Inflammatory macrophage treated with lipopolysaccharide for 4 hours (primary cell): ENCODE measurements around the gene TNFRSF1B.

Experiments used
- DNase-seq: peaks from one replicate; pipeline ENCODE4 v3.0.0-alpha.2; 2020

TNFRSF1B gene

DNA sequence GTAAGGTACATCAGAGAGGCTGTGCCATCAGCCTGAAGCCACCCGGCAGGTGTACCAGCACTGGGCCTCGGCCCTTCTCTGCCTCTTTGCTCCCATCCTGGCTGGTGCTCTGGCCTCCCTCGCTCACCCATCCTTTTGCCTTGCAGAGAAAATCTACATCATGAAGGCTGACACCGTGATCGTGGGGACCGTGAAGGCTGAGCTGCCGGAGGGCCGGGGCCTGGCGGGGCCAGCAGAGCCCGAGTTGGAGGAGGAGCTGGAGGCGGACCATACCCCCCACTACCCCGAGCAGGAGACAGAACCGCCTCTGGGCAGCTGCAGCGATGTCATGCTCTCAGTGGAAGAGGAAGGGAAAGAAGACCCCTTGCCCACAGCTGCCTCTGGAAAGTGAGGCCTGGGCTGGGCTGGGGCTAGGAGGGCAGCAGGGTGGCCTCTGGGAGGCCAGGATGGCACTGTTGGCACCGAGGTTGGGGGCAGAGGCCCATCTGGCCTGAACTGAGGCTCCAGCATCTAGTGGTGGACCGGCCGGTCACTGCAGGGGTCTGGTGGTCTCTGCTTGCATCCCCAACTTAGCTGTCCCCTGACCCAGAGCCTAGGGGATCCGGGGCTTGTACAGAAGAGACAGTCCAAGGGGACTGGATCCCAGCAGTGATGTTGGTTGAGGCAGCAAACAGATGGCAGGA lies 24.5 kb upstream of the TNFRSF1B start:
- no peak for DNase-seq

DNA sequence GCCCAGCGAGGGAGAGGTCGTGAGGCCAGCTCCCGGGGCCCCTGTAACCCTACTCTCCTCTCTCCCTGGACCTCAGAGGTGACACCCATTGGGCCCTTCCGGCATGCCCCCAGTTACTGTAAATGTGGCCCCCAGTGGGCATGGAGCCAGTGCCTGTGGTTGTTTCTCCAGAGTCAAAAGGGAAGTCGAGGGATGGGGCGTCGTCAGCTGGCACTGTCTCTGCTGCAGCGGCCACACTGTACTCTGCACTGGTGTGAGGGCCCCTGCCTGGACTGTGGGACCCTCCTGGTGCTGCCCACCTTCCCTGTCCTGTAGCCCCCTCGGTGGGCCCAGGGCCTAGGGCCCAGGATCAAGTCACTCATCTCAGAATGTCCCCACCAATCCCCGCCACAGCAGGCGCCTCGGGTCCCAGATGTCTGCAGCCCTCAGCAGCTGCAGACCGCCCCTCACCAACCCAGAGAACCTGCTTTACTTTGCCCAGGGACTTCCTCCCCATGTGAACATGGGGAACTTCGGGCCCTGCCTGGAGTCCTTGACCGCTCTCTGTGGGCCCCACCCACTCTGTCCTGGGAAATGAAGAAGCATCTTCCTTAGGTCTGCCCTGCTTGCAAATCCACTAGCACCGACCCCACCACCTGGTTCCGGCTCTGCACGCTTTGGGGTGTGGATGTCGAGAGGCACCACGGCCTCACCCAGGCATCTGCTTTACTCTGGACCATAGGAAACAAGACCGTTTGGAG lies 23.7 kb upstream of the TNFRSF1B start:
- peak; percentile 90 for DNase-seq

DNA sequence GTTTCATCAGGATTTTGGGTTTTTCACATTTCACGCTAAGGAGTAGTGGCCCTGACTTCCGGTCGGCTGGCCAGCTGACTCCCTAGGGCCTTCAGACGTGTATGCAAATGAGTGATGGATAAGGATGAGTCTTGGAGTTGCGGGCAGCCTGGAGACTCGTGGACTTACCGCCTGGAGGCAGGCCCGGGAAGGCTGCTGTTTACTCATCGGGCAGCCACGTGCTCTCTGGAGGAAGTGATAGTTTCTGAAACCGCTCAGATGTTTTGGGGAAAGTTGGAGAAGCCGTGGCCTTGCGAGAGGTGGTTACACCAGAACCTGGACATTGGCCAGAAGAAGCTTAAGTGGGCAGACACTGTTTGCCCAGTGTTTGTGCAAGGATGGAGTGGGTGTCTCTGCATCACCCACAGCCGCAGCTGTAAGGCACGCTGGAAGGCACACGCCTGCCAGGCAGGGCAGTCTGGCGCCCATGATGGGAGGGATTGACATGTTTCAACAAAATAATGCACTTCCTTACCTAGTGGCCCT lies 23.1 kb upstream of the TNFRSF1B start:
- DNase-seq: peak; percentile 100

DNA sequence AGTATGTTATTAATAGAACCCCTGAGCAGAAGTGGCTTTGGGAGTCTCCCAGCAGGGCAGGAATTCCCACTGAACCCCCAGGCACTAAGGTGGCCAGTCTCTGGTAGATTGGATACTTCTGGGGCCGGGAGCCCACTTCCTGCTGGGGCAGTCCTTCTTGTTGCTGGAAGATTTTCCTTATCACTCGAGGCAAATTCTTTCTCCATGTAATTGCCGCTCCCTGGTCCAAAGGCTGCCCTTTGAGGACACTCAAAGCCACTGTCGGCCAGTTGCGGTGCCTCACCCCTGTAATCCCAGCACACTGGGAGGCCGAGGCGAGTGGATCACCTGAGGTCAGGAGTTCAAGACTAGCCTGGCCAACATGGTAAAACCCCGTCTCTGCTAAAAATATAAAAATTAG lies 22.6 kb upstream of the TNFRSF1B start:
- DNase-seq: no peak

DNA sequence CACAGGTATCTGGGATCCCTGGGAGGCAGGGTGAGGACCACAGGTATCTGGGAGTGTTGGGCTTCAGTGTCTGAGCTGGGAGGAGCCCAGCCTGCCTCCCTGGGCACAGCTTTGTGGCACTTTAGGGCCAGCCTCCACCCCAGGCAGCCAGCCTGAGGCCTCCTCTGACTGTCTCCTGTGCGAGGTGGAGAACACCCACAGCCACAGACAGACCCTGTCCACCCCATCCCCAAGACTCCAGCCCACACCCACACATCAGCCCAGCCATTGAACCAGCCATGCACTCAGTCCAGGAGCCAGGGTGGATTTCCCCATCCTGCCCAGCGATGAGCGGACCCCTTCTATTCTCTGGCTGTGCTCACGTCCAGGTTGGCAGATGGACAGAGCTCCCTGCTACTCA lies 21.8 kb upstream of the TNFRSF1B start:
- no peak for DNase-seq

DNA sequence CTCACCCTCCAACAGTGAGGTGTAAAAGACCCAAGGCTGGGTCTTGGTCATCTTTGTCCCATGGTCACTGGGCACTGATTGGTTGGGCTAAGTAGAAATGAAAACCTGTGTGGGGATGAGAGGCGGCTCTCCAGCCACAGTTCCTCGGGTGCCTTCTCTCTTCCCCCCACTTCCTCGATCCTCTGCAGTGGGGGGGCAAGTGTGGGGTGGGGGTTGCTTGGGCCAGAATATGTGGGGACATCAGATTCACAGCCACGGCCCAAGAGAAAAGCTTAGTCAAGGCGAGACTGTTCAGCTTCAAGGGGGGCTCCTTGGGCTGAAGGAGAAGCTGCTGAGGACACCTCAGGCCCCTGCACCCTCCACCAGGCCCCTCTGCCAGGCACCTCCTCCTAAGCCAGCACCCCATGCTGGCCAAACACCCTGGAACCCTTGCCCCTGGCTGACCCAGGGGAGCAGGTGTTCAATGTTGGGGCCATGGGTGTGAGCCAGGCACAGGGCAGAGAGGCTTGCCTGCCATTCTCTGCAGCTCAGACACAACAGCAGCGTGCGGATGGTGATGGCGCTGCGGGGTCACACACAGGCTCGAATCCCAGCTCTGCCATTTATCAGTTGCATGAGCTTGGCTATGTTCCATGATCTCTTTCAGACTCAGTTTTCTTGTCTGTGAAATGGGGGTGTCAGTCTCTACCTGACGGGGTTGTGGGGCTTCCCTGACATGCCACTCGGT lies 21.0 kb upstream of the TNFRSF1B start:
- no peak for DNase-seq

DNA sequence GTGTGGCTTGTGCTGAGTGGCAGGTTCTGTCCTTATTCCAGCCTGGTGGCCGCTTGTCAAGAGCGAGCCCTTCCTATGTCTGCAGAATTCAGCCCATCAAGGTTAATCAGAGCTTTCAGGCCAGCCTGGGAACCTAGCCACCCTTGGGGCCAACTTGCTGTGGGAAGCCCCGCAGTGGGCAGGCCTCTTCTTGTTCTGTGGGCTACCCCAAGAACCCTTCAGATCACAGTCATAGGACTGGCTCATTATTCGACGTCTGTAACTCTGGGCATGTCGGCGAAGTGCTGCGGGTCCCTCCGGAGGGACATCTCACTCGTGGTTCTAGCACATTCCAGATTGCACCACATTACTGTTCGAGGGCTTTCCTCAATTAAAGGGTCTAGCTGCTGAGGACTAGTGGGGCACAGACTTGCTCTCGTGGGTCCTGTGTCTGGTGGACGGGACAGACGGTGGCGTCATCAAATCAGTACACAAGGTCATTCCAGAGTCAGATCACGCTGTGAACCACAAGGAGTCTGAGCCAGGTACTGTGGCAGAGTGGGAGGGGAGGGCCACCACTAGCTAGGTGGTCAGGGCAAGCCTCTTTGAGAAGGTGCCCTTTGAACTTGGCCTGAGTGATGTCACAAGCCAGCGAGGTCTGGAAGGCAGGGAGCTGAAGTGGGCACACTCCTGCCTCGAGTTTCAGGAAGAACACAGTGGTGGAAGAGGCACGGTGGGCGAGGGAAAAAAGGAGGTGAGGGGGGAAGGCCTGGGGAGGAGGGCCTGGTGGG lies 20.3 kb upstream of the TNFRSF1B start:
- no peak for DNase-seq

DNA sequence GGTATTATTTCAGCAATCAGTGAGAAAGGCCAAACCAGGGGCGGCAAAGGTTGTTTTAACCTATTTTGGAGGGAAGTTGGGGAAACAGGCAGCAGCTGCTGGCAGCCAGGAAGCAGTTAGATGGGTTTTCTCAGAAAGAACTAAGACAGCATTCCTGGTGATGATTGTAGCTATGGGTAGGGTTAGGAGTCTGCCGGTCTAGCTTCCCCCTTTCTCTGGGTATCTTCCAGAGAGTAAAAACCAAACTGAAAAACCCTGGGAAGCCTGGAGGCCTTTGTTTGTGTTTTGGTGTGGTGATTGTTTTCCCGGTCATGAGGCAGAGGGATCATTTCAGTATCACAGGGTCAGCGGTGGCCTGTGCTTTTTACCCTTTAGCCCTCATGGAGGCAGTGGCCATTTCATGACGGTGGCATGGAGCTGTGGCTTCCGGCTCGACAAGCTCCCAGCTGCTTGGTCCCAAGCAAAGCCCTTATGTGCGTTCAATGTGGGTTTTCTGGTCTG lies 19.5 kb upstream of the TNFRSF1B start:
- DNase-seq: no peak

DNA sequence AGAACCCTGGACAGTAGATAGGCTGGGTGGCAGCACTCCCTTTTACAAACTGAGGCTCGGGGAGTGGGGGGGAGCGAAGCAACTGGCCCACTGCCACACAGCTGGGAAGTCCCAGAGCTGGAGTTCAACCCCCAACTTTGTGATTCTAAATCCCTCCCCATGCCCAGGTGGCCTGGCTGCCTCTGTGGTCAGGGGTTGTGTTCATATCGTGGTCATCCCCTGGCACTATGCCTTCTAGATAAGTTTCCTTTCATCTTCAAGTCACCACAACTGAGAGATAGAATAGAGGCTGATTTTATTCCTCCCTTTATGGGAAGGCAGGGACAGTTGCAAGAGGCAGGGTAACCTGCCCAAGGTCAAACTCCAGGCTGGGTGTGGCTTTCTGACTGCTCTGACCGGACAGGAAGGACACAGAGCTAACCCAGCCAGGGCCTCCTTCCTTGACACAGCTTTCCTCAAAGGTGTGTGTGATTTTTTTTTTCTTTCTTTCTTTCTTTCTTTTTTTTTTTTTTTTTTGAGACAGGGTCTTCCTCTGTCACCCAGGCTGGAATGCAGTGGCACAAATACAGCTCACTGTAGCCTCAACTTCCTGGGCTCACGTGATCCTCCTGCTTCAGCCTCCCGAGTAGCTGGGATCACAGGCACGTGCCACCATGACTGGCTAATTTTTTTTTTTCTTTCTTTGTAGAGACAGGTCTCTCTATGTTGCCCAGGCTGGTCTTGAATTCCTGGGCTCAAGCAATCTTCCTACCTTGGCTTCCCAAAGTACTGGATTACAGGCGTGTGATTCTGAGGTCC lies 18.4 kb upstream of the TNFRSF1B start:
- DNase-seq: no peak

DNA sequence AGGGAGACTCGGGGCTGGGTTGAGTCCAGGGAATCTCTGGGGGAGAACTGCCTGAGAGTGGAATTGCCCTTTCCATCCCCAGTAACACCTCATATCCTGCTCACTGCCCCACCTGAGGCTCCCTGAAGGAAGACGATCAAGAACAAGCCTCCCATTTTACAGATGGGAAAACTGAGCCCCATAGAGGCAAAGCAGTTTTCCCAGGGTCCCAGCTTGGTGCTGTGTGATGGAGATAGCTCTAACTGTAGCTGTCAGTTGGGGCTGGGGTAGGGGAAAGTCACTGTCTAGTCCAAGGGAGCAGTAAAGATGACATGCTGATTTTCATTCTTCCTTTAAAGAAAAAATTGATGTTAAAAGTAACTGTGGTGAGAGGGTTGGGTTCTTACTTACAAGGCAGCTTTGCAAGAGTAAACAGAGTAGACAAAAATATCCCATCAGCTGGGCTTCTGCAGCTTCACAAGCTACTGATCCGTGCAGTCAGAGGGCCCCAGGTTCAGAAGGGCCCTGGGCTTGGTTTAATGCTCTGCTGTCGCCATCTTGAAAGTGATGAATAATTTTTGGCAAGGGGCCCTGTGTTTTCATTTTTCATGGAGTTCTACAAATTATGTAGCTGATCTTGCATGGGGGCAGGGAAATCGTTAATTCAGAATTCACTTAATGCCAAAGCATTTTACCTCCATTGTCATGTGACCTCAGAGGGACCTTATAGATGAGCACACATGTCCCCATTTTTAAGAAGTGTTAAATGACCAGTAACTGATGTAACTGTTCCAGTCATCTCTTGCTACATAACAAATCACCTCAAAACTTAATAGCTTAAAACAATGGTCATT lies 17.6 kb upstream of the TNFRSF1B start:
- no peak for DNase-seq

DNA sequence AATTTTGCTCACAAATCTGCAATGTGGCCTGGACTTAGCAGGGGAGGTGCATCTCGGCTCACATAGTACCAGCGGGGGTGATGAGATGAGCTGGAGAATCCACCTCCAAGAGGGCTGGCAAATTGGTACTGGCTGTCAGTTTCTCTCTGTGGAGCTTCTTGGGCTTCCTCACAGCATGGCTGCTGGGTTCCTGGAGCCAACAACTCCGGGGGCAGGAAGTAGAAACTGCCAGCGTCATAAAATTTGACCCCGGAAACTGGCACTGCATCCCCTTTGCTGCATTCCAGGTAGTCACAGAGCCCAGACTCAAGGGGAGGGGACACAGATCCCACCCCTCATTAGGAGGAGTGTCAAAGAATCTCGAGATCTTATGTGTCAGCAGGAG lies 17.0 kb upstream of the TNFRSF1B start:
- DNase-seq: no peak

DNA sequence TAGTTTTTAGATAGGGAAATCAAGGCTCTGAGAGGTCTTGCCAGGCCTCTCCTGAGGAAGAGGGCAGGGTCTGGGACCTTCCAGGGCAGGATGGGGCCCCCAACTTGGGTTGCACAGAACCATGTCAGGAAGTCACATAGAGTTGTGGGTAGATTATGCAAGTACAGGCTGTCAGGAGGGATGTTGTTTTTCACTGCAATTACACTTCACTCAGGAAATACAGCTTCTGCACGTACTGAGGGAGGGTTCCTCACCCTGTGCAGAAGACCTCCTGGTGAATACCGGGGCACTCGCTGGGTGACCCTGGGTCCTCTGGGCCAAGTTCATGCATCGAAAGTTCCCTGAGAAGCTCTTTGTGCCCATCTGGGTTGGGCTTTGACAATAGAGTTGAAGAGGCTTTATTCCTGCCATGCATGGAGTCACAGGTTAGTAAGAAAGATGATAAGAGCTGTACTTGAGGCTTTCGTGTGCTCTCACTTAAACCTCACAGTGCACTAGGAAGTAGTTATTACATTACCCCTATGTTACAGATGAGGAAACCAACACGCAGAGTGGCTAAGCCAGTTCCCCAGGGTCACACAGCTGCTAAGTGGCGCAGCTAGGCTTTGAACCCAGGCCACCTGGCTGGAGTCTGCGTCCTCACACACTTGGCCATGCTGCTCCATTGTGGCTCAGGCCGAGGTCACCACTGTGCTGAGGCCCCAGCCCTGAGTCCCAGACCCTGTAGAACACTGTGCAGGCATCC lies 16.2 kb upstream of the TNFRSF1B start:
- peak; percentile 72 for DNase-seq

DNA sequence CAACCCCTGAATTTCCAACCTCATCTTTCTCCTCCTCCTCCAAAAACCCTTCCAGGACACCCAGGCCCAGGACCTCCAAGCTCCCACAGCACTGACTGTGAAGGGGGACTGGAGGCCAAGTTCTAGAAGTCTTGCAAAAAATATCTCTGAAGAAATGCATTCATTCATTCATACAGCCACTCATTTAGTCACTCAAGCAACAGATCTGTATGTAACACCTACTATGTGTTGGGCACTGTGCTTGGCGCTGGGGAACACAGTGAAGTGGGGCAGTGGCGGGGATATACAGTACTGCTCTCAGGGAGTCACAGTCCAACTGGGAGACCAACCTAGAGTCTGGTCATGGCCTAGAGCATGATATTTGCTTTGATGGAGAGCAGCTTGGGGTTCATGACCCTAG lies 15.3 kb upstream of the TNFRSF1B start:
- no peak for DNase-seq

DNA sequence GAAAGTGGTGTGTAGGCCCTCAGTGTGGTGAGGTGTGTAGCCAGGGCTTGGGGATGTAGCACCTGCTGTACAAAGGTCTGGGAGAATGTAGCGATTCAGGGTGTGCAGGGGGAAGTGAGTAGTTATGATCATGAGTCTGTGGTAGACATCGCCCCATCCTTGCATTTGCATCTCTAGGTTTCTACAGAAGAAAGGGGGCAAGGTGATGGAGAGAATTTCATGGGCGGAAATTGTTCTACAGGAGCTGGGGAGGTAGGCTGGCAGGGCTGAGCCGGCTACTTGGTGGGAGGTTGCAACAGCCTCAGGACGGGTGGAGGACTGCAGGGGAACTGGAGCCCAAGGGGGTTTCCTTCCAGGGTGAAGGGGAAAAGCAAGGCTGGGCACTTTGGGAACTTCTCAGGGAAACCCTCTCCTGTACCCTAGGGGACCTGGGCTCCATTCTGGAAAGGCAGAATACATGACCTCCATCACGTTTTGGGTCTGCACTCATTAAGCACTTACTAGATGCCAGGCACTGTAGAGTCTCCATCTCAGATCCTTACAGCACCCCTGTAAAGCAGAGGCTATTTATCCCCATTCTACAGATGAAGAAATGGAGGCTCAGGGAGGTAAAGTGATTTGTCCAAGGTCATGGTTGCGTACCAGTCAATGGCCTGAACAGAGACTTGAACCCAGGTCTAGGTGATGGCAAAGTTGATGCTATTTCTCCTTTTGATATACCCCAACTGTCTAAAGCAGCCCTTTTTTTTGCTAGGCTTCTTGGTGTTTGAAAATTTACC lies 14.5 kb upstream of the TNFRSF1B start:
- DNase-seq: peak; percentile 35

DNA sequence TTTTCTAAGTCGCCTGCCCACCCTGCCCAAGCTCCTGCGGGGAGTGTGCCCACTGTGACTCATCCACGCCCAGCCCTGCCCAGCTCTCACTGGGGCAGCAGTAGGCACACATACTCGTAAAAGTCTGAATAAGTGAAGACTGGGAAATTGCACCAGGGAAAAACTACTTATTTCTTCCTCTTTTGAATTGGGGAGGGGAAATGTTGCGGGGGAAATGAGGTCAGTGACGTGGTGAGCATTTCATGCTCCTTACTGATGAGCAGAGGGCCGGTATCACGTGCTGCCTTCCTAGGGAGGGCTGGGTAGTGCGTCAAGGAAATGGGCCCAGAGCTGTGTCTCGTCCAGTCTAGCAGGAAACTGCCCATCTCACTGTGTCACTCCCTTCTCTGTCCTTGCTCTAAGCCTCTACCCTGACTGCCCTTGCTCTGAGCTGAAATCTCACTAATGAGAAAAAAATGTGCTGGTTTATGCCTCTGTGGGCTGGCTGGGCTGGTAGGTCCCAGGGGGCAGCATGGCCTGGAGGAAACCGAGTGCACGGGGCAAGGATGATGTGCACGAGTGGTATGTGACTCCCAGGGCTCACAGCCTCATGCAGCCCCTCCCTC lies 13.5 kb upstream of the TNFRSF1B start:
- DNase-seq: peak; percentile 97

DNA sequence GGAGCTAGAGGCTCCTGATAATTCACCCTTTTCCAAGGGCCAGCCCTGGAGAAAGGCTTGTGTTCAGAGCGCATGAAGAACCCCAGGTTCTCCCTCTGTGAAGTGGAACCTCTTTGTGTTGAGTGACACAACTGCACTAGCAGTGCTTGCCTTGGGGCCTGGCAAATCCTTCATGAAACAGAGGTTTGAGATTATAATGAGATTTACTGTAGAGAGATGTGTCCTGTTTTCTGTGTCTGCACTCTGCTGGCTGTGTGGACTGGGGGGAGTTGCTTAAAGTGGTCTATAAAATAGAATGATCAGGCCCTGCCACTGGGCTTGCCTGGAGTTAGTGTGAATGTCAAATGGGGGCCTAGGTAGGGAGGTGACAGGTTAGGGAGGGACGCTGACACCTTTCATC lies 11.5 kb upstream of the TNFRSF1B start:
- DNase-seq: no peak

DNA sequence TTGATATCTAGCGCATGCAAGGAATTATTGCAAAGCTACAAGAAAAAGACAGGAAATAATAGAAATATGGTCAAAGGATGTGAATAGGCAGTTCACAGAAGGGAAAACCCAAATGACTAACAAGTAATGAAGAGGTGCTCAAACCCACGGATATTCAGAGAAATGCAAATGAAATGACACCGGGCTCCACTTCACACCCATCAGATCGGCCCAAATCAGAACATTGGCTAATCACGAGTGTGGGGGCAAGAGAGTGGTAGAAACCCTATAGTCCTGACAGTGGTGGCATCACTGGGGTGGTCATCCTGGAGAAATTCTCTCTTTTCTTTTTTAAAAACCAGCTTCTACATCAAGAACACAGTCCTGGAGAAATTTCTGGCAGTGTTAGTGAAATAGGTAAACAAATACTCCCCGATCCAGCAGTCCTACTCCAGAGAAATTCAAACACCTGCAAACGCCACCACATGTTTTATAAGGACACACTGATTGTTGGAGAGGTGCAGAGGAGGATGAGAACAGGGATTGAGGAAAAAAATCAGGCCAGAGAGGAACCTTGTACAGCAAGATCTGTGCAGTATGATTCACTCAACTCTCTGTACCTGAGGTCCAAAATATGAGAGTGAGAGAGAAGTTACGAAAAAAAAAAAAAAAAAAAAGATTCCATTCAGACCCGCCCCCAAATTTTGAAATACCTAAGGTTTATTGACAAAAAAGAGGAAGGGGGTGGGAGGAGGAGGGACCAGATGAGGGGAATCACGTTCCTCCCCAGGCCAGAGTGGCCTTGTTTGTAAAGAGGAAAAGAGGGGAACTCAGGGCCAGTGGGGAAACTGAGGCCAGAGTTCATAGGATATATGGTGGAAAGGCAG lies 9.2 kb upstream of the TNFRSF1B start:
- peak; percentile 94 for DNase-seq
